Superior temporal gyrus (tissue), 1 donor: Measurements from ENCODE around the gene PDE4D.

Experiments
- DNase-seq: peaks from one replicate; pipeline ENCODE4 v3.0.0-alpha.2; 2016; ENCODE audit errors: extremely low spot score

Gene PDE4D

DNA sequence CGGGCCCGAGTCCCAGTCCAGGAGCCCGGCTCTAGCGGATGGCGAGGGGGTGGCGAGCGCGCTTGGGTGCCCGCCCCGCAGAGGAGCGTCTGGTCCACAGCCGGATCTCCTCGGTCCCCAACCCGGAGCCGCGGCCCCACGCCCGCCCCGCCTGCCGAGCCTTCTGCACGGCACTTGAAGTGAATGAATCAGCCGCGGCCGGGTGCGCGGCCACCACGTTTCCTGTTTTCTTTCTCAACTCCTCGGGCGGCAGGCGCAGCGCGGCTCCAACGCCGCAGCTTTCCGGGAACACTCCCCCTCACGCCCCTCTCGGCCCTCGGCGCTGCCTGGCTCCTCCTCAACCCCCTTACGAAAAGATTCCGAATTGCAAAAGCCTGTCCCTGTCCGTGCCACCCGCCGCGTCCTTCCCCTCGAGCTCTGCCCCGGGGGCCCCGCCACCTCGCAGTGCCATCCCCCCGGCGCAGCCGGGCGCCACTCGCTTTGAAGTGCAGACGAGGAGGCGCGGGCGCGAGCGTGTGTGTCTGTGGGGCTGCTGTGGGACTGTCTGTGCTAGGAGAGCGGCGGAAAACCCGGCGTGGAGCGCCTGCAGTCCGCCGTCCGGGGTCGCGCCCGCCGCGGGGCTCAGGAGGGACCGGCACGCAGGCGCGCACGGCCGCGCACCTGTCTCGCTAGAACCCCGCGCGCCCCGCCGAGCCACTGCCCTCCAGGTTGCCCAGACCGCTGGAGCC lies 854.1 kb downstream of the PDE4D start:
- no peak for DNase-seq

DNA sequence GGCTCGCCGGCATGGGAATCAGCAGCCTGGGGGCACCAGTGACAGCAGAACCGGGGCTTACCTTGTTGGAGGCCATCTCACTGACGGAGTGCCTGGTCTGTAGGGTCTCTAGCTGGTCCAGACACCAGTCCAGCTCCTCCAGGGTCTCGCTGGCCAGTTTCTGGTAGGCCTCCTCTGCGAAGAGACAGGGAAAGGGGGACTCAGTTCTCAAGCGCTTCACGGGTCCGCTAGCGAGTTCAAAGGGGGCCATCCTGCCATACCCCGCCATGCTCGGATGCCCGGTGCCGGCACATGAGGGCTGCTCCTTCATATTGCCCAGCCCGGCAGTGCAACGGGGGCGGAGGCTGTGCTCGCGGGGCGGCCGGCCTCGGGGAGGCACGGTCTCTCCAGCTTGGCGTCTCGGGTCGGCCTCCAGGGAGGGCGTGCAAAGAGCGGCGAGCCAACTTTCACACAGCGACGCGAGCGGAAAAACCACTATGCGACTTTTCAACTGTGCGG lies 854.7 kb downstream of the PDE4D start:
- DNase-seq = no peak

DNA sequence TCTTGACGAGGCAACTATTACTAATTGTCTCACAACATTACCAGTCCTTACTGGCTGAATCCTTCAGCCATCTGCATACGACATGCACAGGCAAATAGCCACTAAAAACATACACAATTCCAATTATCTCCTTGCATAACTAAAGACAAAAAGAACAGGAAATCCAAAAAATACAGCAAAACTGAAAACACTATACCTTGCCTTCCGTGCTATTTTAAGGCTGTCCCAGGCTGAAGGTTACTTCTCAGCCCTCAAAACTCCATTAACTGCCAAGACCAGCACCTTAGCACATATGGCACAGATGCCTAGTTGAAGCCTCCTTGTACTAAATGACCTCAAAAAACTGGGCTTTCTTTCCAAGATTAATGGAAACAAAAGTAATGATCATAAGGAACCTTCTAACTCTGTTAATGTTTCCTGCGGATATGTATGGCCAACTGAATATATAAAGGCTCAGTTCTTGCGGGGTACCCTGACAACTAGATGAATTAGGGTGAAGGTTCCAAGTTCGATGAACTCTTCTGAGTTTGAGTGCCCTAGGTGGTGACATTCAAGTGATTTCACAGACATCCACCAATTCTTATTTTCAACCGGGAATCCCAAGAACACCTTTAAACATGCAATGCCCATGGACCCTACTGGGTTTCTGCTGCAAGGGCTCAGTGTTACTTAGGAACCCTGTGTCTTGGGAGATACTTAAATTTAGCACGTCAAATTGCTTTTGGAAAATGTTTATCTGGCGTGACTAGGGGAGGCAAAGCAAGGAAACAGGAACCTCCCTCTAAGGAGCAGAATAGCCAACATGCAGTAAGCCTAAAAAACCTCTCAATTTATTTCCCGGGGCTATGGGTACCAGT lies 855.4 kb downstream of the PDE4D start:
- no peak for DNase-seq

DNA sequence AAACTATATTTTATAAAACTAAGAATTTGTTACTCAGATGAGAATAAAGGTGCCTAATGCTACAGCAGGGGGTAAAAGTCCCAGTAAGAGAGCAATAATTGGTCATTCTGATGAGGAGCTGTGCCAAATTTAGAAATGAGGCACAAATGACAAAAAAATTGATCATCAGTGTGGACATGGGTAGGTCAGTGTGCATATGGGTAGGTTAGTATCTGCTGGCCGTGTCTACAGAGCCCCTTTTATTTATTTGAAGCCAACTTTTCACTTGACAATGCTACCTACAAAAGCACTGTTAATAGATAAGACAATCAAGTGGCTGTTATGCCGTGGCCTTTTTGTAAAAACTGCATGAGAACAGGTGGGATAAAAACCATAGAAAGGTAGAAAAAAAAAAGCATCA lies 856.1 kb downstream of the PDE4D start:
- DNase-seq = no peak

DNA sequence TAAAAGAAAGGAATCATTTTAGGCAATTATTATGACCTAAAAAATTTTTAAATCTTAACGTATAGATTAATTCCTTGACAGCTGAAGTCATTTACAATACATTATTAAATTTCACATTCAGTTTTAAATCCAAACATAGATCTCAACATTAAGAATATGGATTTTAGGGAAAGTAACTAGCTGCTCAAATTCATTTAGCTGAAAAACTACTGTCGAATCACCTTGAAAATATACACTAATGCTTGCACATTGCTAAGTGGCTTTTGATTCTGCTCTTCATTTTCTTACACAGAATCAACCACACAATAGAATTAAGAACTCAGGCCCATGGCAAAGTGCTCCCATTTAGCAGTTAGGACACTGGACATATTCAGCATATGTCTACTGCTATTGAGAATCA lies 856.5 kb downstream of the PDE4D start:
- DNase-seq = no peak

DNA sequence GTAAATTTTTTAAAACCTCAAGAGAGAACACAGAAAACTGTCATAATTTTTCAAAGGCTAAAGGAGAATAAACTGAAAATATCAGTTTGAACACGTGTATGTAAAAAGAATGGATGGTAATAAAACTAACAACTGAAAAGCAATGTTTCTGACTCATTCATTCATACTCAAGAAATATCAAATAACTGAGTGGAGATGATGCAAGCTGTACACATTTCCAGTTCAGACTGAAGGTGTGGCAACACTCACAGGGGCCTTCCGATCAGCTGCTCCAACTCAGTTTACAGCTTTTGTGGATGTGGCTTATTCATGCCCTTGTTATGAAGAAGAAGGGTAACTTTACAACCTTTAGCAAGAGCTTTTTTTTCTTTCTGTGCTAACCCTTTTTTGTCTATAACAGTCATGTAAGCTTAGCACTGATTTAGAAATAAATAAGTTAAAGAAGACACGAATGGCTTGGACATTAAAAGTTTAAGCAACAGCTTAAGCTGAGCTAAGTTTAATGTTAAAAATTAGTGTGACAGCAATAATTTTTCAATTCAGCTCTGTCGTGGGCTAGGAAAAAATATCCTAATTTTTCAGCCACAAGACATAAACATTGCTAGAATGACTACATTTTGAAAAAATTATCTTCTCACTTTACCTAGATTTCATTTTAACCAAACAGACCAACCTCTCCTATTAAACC lies 857.1 kb downstream of the PDE4D start:
- DNase-seq = peak; percentile 23

DNA sequence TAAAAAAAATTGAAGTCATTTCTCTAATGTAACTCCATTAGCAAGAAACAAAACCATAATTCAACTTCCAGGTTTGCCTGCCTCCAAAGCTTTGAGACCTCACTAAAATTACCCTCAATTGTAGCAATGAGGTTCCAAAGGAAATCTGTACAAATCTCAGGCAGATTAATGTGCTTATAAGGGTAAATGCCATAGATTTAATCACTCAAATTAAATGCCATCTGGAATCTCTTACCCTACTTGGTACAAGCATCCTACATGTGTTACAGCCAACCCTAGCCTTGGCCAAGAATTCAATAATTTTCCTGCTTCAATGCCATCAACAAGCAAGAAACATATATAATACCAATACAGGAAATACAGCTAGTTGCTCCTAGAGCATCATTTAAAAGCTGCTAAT lies 857.8 kb downstream of the PDE4D start:
- DNase-seq = no peak

DNA sequence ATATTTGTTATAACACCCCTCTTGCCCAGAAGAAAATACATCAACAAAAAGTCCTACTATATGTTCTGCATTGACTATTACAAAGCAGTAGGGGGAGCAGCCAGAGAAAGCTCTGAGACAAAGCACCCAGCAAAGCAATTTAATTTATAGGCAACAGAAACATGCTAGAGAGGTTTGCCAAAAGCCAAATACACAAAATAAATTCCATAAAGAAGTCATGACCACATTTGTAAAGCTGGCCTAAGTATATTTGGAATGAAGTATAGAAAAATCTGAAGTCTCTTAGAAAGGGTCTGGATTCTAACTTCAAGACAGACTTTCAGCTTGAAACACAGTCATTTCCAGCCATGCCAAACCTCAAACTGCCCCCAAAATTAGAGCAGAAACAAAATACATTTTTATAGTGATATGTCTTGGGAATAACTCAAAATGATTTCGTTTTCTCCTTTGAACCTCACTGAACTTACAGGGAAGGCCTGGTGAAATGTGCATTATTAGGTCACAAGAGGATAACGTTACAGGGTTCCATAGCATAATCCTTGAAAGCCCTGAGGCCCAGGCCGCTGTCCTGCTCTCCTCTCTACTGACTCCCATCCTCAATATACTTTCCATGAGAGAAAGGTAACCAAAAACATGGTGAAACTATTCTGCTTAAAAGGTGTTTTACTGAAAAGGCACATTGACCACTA lies 858.9 kb downstream of the PDE4D start:
- DNase-seq = peak; percentile 48

DNA sequence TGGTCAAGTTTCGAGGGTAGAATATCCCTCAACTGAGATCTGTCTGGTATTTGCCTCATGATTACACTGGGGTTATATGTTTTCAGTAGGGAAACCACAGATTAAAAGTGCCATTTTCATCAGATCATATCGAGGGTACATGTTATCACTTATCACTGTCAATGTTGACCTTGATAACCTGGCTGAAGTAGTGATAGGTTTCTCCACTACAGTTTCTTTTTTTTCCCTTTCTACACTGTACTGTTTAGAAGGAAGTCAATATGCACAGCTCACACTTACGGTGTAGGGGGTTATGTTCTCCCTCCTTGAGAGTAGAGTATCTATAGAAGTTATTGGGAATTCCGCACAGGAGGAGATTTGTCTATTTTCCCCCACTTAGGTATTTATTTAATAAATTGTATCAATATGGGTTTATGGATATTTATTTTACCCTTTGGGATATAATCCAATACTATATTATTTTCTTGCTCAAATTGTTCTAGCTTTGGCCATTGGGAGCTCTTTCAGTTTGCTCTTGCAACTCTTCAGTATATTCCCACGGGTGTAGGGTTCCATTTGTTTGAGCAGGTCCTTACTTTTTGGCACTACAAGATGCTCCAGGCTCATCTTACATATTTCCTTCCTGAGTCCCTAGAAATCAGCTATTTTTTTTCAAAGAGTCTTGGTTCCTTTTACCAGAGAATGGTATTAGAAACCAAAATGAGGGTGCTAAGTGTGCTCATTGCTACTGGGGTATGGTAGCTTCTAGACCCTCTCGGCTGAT lies 866.2 kb downstream of the PDE4D start:
- no peak for DNase-seq

DNA sequence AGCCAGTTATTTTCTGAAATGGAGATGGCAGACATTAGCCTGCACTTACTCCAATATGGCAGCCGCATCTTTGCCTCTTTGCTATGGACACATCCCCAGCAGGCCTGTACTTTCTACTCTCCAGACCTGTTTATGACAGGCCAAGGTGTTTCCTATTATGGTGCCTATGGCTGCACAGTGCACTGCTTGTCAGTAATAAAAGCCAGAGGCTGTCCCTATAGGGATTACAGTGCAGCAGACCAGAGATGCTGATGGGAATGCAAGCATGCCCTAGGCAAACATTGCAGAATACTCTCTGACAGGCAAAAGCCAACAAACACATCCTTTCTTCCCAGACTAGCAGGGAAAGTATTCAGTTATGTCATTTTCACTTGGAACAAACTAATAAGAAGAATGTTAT lies 867.8 kb downstream of the PDE4D start:
- DNase-seq = no peak

DNA sequence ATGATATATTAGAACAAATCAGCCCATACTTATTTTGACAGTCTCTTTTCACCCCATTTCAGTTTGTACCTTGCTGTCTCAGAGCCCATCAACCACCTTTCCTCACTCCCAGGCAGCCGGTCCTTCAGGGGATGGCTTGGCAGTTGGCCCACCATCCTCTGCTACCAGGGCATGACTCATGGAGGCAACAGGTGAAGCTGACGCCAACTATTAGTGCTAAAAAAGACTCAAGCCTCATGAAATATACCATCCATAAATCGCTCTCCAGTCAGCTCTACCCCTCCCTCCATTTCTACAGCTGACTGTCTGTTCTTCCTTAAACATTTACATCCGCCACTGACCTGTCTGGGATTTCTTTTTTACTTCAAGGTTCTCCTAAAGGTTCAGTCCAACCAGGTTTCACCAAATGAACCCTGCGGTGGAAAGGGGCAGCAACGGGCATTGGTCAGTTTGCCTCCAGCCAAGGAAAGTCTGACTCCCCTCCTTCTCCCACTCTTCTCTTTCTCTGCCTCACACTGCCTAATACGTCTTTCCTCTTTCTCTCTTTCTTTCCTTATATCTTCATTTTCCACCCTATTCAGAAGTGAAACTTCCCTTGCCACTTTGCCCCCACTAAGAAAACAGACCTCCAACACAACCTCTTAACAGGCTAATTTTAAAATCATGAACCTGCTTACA lies 871.5 kb downstream of the PDE4D start:
- no peak for DNase-seq

DNA sequence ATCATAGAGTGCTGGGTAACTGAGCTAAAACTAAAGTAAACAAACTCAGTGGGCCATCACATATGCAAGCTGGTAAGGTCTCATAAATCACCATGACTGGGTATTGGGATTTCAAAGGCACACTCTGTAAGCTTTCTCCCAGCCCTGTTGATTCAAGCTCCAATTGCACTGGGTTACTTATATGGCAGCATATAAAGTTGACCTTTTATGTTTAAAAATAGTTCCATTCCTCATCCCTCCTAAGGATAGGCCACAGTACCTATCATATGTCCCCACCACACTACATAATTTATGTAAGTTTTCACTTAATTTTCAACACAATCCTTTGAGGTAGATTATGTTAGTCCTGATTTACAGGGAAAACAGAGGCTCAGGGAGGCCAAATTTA lies 872.2 kb downstream of the PDE4D start:
- no peak for DNase-seq

DNA sequence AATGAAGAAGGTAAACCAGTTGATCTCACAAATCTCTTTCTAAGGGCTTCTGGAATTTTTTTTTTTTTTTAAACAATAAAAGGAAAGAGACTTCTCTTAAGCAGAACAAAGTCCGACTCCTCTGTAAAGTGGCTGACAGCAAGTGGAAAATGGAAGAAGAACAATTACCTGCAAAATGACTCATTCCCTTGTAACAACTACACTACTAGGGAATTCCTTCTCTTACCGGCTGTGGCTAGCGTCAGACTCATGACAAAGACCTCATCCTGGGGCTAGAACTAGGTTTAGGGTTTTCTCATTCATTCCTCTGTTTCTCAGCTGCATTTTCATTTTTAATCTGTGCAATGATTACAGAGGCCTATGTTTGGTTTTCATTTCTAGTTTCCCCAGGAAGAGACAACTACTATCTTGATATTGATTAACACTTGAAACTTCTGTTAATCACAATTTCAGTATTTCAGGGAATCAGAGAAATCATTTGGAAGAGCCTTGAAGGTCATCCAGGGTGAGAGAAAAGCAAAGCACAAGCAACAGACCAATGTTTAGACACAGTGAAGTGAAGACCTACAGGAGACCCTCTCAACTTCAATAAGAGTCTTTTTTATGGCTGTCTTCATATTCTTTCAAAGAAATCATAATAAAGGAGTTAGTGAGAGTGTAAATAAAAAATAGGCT lies 872.8 kb downstream of the PDE4D start:
- no peak for DNase-seq

DNA sequence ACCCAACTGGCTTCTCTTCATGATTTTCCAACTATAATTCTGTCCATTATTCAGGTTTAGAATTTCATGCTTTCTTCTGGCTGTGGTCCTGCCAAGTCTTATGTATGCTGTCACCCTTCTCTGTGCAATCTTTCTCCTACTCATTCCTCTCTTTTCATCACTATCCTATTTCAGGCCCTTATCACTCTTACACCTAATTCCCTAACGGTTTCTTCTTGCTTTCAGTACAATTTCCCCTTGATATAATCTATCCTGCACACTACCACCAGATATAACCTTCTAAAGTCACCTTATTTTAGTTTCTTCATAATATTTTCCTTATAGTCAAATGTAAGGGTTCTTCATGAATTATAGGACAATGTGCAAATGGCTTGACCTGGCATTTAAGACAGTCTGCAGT lies 874.4 kb downstream of the PDE4D start:
- DNase-seq = no peak

DNA sequence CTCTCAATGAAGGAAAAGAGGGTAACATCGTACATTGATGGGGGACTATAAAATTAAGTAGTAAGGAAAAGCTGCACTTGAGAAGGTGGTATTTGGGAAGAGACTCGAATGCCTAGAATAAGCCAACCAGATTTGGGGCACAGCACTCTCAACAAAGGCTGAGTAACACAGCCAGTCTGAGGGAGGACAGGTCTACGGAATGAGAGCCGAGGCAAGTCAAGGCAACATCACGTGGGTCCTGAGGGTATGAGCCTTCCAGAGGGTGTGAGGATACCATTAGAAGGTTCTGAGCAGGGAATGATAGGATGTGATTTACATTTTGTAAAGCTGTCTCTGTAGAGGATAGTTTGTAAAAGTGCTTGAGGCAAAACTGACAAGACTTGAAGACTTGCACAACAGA lies 876.6 kb downstream of the PDE4D start:
- DNase-seq = no peak

DNA sequence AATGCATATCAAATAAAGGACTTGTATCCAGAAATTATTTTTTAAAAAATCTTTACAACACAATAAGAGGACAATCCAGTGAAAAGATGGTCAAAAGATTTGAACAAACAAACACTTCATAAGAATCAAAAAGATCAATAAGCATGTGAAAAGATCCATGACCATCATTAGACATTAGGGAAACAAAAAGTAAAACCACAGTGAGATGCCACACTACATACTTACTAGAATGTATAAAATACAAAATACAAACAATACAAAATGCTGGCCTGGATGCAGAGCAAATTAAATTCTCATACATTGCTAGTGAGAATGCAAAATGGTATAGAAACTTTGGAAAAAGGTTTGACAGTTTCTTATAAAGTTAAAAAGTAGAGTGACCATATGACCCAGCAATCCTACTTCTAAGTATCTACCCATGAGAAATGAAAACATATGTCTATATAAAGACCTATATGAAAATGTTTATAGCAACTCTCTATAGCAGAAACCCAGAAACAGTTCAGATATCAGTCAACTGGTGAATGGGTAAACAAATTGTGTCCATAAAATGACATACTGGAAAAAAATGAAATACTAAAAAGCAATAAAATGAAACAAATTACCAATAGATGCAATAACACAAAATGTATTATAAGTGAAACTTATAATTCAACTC lies 884.6 kb downstream of the PDE4D start:
- no peak for DNase-seq

DNA sequence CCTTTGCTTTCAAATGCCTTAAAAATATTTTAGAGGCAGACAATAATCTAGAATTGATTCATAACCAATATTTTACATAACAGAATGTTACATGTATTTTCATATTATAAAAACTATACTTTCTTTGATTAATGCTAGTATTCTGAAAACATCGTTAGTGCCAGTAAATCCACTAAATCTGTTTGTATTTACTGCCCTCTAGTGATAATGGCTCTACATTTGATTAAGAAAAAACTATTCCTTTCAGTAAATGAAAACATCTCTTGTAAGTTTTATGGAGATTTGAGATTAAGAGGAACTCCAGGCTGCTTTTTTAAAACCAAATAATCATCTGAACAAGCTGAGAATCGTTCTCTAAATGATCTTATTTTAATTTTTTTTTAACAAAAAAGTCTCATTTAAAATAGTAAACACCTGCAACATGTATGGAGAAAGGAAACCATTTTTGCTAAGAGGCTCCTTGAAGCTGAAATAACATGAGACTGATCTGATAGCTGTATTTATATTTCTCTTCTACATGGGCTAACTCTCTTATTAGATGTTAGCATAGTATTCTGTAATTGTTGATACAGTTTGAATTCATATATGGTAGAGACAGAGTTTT lies 886.0 kb downstream of the PDE4D start:
- peak; percentile 83 for DNase-seq

DNA sequence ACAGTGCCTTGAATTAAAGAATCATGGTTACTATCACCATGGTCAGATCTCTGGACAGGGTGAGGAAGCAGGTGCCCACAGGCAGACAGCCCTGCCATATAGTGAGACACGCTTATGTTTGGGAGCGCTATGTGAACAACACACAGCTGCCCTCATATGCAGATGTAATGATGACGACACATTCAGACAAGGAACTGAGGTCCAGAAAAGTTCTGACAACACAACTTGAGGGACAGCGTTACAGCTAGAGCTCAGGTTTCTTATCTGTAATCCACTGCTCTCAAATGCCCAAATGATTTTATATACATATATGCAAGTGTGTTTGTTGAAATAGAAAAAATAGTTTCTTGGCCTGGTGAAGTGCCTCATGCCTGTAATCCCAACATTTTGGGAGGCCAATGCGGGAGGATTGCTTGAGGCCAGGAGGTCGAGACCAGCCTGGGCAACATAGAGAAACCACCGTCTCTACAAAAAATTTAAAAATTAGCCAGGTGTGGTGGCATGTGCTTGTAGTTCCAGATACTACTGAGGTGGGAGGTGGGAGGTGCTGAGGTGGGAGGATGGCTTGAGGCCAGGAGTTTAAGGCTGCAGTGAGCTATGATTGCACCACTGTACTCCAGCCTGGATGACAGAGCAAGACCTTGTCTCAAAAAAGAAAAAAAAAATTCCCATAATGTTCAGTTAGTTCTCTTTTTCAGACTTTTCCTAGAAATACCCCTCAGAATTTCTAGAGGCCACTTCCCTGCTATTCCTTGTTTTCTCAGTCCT lies 887.4 kb downstream of the PDE4D start:
- DNase-seq = no peak
